ENCODE results near the gene DRC7.

DRC7 gene

DNA sequence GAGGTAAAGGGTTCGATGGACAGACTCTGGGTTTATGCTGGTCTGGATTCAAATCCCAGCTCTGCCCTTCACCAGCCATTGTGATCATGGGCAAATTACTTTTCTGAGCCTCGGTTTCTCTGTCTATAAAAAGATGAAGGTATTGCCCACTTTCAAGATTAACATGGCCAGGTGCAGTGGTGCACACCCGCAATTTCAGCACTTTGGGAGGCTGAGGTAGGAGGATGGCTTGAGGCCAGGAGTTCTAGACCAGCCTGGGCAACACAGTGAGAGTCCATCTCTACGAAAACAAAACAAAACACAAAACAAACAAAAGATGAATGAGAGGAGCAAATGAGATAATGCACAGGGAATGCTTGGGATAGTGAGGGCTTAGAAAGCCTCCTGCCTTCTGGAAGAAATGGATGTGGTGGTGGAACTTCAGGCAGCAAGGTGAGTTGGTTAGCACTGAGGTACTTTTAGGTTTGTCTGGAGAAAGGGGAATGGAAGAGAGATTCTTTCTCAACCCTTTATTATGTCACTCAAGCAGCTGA lies 18.0 kb upstream of the DRC7 start:
- Histone ChIP-seq H3K9me3 (ENCODE audit: control insufficient read depth in 2 of 2, low read length in 2 of 2) (no peaks in the 10 kb centered on the region), H3K4me3 (ENCODE audit: low read length in 2 of 2) (no peak overlapping the region), H3K9ac (ENCODE audit: low read depth in 1 of 2, low read length in 2 of 2) (no peak overlapping the region), H3K36me3 (ENCODE audit: control insufficient read depth in 2 of 2, insufficient read depth in 2 of 2, low read length in 2 of 2) (no peaks in the 10 kb centered on the region), H3K27me3 (ENCODE audit: control insufficient read depth in 2 of 2, insufficient read depth in 2 of 2, low read length in 2 of 2) (peaks cover 0 to 2% of the 10 kb centered on the region in 2 donors), H3K27ac (ENCODE audit: low read depth in 2 of 2, low read length in 2 of 2) (no peak overlapping the region), H3K4me1 (ENCODE audit: control insufficient read depth in 2 of 2, insufficient read depth in 2 of 2, low read length in 2 of 2) (no peaks in the 10 kb centered on the region)

DNA sequence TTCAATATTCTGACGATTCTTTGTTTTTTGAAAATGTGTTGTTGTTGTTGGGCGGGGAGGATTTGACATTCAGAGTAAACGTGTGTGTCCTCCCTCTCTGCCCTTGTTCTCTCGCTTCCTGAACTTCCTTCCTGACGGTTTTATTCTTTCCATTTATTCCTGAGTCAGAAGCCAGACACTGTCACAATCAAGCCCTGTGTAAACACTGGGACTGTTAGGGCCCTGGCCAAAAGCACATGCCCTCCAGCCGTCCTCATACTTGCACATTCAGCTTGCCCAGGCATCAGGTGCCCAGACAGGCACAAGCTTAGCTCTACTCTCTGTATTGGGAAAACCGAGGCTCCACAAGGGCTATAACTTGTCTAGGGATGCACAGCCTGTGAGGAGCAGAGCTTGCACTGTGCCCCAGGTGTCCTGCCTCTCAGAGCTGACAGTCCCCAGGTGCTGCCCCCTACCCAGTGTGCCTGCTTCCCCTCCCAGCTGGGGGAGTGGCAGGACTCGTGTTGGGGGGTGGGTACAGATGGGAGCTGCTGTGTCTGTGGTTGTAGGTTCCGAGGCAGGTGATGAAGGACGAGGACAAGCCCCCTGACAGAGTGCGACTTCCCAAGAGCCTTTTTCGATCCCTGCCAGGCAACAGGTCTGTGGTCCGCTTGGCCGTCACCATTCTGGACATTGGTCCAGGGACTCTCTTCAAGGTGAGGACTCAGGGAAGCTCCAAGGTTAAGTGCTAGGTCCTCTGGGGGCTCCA lies 16.8 kb upstream of the DRC7 start:
- H3K27ac ChIP-seq (ENCODE audit: low read depth in 2 of 2, low read length in 2 of 2), result no peak overlapping the region
- H3K9me3 ChIP-seq (ENCODE audit: control insufficient read depth in 2 of 2, low read length in 2 of 2), result no peaks in the 10 kb centered on the region
- H3K27me3 ChIP-seq (ENCODE audit: control insufficient read depth in 2 of 2, insufficient read depth in 2 of 2, low read length in 2 of 2), result peaks cover 0 to 2% of the 10 kb centered on the region in 2 donors
- no peaks in the 10 kb centered on the region for H3K36me3 ChIP-seq (ENCODE audit: control insufficient read depth in 2 of 2, insufficient read depth in 2 of 2, low read length in 2 of 2)
- H3K4me1 ChIP-seq (ENCODE audit: control insufficient read depth in 2 of 2, insufficient read depth in 2 of 2, low read length in 2 of 2), result no peaks in the 10 kb centered on the region
- no peak overlapping the region for H3K9ac ChIP-seq (ENCODE audit: low read depth in 1 of 2, low read length in 2 of 2)
- no peak overlapping the region for H3K4me3 ChIP-seq (ENCODE audit: low read length in 2 of 2)

DNA sequence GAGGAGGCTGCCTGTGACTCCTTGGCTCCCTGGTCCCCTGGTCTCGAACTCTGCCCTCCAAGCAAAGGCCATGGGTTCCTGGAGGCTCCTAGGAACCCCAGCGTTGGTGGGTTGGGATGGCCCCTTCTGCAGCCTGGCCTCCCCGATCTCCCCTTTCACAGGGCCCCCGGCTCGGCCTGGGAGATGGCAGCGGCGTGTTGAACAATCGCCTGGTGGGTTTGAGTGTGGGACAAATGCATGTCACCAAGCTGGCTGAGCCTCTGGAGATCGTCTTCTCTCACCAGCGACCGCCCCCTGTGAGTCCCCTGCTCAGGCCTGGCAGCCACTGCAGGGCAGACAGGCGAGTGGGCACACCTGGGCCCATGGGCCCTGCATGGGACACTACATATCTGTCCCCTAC lies 15.6 kb upstream of the DRC7 start:
- Histone ChIP-seq H3K27me3 (ENCODE audit: control insufficient read depth in 2 of 2, insufficient read depth in 2 of 2, low read length in 2 of 2) (no peaks in the 10 kb centered on the region), H3K9me3 (ENCODE audit: control insufficient read depth in 2 of 2, low read length in 2 of 2) (no peaks in the 10 kb centered on the region), H3K36me3 (ENCODE audit: control insufficient read depth in 2 of 2, insufficient read depth in 2 of 2, low read length in 2 of 2) (no peaks in the 10 kb centered on the region), H3K4me3 (ENCODE audit: low read length in 2 of 2) (no peak overlapping the region), H3K27ac (ENCODE audit: low read depth in 2 of 2, low read length in 2 of 2) (no peak overlapping the region), H3K9ac (ENCODE audit: low read depth in 1 of 2, low read length in 2 of 2) (no peak overlapping the region), H3K4me1 (ENCODE audit: control insufficient read depth in 2 of 2, insufficient read depth in 2 of 2, low read length in 2 of 2) (no peaks in the 10 kb centered on the region)

DNA sequence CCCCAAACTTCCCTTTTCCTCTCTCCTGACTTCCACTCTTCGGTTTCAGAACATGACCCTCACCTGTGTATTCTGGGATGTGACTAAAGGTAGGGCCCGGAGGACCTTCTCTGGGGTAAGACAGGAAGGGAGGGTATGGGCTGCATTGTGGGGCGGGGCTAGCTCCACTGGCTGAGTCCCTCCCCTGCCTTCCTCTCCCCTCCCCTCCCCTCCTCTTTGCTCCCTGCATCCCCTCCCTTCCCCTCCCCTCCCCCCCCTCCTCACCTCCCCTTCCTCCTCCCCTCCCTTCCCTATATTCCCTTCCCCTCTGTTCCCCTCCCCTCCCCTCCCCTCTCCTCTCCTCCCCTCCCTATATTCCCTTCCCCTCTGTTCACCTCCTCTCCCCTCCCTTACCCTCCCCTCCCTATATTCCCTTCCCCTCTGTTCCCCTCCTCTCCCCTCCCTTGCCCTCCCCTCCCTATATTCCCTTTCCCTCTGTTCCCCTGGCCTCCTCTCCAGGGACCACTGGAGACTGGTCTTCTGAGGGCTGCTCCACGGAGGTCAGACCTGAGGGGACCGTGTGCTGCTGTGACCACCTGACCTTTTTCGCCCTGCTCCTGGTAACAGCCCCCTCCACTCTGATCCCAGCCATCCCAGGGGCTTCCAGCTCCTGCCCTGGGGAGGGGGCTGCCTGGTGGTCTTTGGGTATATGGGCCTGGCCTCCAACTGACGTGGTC lies 14.7 kb upstream of the DRC7 start:
- H3K36me3 ChIP-seq (ENCODE audit: control insufficient read depth in 2 of 2, insufficient read depth in 2 of 2, low read length in 2 of 2), result no peaks in the 10 kb centered on the region
- H3K4me1 ChIP-seq (ENCODE audit: control insufficient read depth in 2 of 2, insufficient read depth in 2 of 2, low read length in 2 of 2), result no peaks in the 10 kb centered on the region

DNA sequence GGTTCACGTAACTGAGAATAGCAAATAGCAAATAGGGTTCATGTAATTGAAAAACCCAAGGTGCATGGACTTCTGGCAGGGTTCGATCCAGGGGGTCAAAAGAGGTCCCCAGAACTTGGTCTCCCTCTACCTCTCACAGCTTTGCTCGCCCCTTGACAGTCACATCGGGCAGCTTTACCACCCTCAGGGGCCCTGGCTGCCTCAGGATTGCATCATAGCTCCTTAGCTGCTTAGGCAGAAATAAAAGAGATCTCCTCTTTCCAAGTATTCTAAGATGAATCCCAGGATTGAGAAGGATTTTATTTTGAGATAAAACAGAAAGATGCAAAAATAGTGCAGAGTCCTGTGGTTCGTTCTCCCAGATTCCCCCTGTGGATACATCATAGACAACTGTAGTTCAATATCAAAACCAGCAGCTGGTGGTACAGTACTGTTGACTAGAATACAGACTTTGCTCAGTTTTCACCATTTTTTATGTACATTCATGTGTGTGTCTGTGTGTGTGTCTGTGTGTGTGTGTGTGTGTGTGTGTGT lies 13.7 kb upstream of the DRC7 start:
- Histone ChIP-seq H3K27me3 (ENCODE audit: control insufficient read depth in 2 of 2, insufficient read depth in 2 of 2, low read length in 2 of 2) (no peaks in the 10 kb centered on the region), H3K27ac (ENCODE audit: low read depth in 2 of 2, low read length in 2 of 2) (no peak overlapping the region), H3K4me1 (ENCODE audit: control insufficient read depth in 2 of 2, insufficient read depth in 2 of 2, low read length in 2 of 2) (no peaks in the 10 kb centered on the region), H3K9me3 (ENCODE audit: control insufficient read depth in 2 of 2, low read length in 2 of 2) (no peaks in the 10 kb centered on the region), H3K36me3 (ENCODE audit: control insufficient read depth in 2 of 2, insufficient read depth in 2 of 2, low read length in 2 of 2) (no peaks in the 10 kb centered on the region), H3K4me3 (ENCODE audit: low read length in 2 of 2) (no peak overlapping the region), H3K9ac (ENCODE audit: low read depth in 1 of 2, low read length in 2 of 2) (no peak overlapping the region)

More for the DNA sequence above, 14.7 kb upstream of the DRC7 start:
- Histone ChIP-seq H3K27me3 (ENCODE audit: control insufficient read depth in 2 of 2, insufficient read depth in 2 of 2, low read length in 2 of 2) (no peaks in the 10 kb centered on the region), H3K9ac (ENCODE audit: low read depth in 1 of 2, low read length in 2 of 2) (no peak overlapping the region), H3K9me3 (ENCODE audit: control insufficient read depth in 2 of 2, low read length in 2 of 2) (no peaks in the 10 kb centered on the region), H3K4me3 (ENCODE audit: low read length in 2 of 2) (no peak overlapping the region), H3K27ac (ENCODE audit: low read depth in 2 of 2, low read length in 2 of 2) (no peak overlapping the region)

DNA sequence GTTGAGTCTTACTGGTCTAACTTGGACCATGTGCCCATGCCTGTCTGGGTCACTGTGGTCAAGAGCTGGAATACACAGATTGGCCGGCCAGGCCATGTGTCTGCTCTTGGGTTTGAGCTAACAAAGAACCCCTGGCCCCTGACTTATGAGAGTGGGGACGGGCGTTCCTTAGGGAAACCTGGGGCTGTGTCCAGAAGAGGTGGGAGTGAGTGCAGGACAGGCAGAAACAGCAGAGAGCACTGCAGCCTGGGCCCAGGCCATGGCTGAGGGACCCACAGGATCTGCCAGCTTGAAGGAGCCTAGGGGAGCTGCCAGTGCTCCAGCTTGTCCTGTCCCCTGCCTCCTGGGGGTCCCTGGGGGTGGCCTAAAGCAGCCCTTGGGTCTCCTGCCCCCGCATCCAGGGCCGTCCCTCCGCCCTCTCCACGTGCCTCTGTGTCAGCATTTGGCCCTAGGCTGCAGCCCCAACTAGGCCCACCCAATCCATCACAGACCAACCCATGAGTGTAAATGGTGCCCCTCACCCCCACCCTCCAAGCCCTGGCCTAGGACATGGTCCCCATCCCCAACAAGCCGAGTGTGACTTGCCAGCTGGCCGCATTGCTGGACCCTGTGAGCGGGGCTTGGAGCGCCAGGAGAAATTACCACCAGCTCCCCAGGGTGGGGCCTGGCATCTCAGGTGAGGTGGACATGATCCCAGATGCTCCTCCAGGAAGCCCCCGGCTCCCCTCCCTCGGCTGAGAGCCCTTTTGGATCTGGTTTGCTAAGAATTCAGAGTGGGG lies 12.5 kb upstream of the DRC7 start:
- H3K4me1 ChIP-seq (ENCODE audit: control insufficient read depth in 2 of 2, insufficient read depth in 2 of 2, low read length in 2 of 2), result no peaks in the 10 kb centered on the region

DNA sequence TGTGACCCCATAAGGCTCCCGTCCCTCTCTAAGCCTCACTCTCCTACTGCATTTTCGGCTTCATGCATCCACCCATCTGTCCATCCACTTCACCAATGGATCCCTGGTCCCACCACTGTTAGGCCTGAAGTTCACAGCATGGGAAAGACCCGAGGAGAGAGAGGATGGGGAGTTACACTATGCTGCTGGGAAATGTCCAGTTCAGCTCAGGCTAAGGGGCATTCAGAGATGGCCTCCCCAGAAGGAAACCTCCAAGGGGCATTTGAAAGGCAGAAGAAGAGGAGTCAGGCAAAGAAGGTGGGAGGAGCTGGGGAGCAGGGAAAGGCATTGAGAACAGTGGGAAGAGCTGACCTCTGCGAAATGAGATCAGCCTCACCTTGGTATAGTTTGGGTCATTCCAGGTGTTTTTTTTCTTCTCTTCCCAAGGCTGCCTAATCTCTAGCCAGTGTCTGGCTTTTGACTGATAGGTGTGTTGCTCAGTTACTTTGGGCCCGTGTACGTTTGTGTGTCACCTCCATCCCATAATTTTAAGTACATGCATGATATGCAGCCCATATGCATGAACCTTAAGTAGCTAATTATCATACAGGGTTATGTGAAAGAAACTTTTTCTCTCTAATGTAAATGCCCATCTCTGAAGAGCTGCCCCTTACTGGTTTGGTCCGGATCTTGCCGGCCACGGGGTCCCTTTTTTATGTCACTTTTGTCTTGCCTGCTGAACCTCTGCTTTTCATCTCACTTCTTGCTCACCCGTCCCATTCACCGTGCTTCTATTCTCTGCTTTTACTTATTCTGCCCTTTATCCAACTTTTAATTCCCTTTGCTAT lies 11.6 kb upstream of the DRC7 start:
- Histone ChIP-seq H3K27me3 (ENCODE audit: control insufficient read depth in 2 of 2, insufficient read depth in 2 of 2, low read length in 2 of 2) (no peaks in the 10 kb centered on the region), H3K36me3 (ENCODE audit: control insufficient read depth in 2 of 2, insufficient read depth in 2 of 2, low read length in 2 of 2) (no peaks in the 10 kb centered on the region), H3K9ac (ENCODE audit: low read depth in 1 of 2, low read length in 2 of 2) (no peak overlapping the region), H3K9me3 (ENCODE audit: control insufficient read depth in 2 of 2, low read length in 2 of 2) (no peaks in the 10 kb centered on the region), H3K4me1 (ENCODE audit: control insufficient read depth in 2 of 2, insufficient read depth in 2 of 2, low read length in 2 of 2) (no peaks in the 10 kb centered on the region), H3K27ac (ENCODE audit: low read depth in 2 of 2, low read length in 2 of 2) (no peak overlapping the region), H3K4me3 (ENCODE audit: low read length in 2 of 2) (no peak overlapping the region)

More for the DNA sequence above, 12.5 kb upstream of the DRC7 start:
- Histone ChIP-seq H3K36me3 (ENCODE audit: control insufficient read depth in 2 of 2, insufficient read depth in 2 of 2, low read length in 2 of 2) (no peaks in the 10 kb centered on the region), H3K27ac (ENCODE audit: low read depth in 2 of 2, low read length in 2 of 2) (no peak overlapping the region), H3K9me3 (ENCODE audit: control insufficient read depth in 2 of 2, low read length in 2 of 2) (no peaks in the 10 kb centered on the region), H3K27me3 (ENCODE audit: control insufficient read depth in 2 of 2, insufficient read depth in 2 of 2, low read length in 2 of 2) (no peaks in the 10 kb centered on the region), H3K9ac (ENCODE audit: low read depth in 1 of 2, low read length in 2 of 2) (no peak overlapping the region), H3K4me3 (ENCODE audit: low read length in 2 of 2) (no peak overlapping the region)

DNA sequence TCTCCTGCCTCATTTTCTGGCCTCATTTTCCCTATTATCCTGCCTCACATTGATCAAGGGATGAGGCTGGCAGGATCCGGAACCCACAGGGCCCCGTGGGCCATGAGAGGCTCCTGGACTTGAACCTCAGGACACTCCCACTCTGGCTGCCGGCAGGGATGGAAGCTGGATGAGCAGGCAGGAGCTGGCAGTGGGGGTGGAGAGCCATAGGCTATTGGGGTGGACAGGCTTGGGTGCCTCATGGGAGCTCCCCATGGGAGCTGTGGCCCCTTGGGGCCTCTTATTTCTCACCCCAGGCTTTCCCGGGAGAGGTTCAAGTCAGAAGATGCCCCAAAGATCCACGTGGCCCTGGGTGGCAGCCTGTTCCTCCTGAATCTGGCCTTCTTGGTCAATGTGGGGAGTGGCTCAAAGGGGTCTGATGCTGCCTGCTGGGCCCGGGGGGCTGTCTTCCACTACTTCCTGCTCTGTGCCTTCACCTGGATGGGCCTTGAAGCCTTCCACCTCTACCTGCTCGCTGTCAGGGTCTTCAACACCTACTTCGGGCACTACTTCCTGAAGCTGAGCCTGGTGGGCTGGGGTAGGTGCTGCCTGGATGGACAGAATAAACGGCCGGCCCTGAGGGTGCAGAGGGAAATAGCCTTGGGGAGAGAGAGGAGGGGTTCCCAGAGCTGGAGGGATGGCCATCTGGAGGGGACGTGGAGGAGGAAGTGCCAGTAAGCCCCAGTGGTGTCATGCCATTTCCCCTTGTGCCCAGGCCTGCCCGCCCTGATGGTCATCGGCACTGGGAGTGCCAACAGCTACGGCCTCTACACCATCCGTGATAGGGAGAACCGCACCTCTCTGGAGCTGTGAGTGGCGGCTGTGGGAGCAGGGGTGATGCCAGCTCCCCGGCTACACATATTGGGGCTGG lies 10.7 kb upstream of the DRC7 start:
- no peak overlapping the region for H3K4me3 ChIP-seq (ENCODE audit: low read length in 2 of 2)

More for the DNA sequence above, 10.7 kb upstream of the DRC7 start:
- Histone ChIP-seq H3K27ac (ENCODE audit: low read depth in 2 of 2, low read length in 2 of 2) (no peak overlapping the region), H3K9ac (ENCODE audit: low read depth in 1 of 2, low read length in 2 of 2) (no peak overlapping the region), H3K36me3 (ENCODE audit: control insufficient read depth in 2 of 2, insufficient read depth in 2 of 2, low read length in 2 of 2) (no peaks in the 10 kb centered on the region), H3K27me3 (ENCODE audit: control insufficient read depth in 2 of 2, insufficient read depth in 2 of 2, low read length in 2 of 2) (no peaks in the 10 kb centered on the region), H3K4me1 (ENCODE audit: control insufficient read depth in 2 of 2, insufficient read depth in 2 of 2, low read length in 2 of 2) (no peaks in the 10 kb centered on the region), H3K9me3 (ENCODE audit: control insufficient read depth in 2 of 2, low read length in 2 of 2) (no peaks in the 10 kb centered on the region)
